ENCODE results near the gene FXN.

Gene FXN

GRCh38 chr9:69063839-69064238, 28.3 kb downstream of the FXN start:
- H3K36me3 Mint-ChIP-seq (ENCODE audit: low read depth) = peaks cover 49% of the 10 kb centered on the region
- H3K27ac Mint-ChIP-seq = no peak overlapping the region

GRCh38 chr9:69065660-69066059, 30.1 kb downstream of the FXN start:
- intact Hi-C loops (cut with micrococcal nuclease) = no loop called here
- no peak overlapping the region for H3K4me3 Mint-ChIP-seq
- H3K9me3 Mint-ChIP-seq = no peaks in the 10 kb centered on the region
- no peaks in the 10 kb centered on the region for H3K4me1 Mint-ChIP-seq (ENCODE audit: low read depth)
- H3K27ac Mint-ChIP-seq = no peak overlapping the region
- H3K27me3 Mint-ChIP-seq = no peaks in the 10 kb centered on the region
- H3K36me3 Mint-ChIP-seq (ENCODE audit: low read depth) = peaks cover 61% of the 10 kb centered on the region

More at GRCh38 chr9:69063839-69064238, 28.3 kb downstream of the FXN start:
- Mint-ChIP-seq H3K4me3 (no peak overlapping the region), H3K4me1 (ENCODE audit: low read depth) (no peaks in the 10 kb centered on the region), H3K27me3 (no peaks in the 10 kb centered on the region), H3K9me3 (no peaks in the 10 kb centered on the region)
- intact Hi-C loops (cut with micrococcal nuclease) = no loop called here

GRCh38 chr9:69066955-69067354, 31.4 kb downstream of the FXN start:
- Mint-ChIP-seq H3K4me1 (ENCODE audit: low read depth) (no peaks in the 10 kb centered on the region), H3K9me3 (no peaks in the 10 kb centered on the region), H3K4me3 (no peak overlapping the region), H3K27ac (no peak overlapping the region), H3K36me3 (ENCODE audit: low read depth) (peaks cover 62% of the 10 kb centered on the region), H3K27me3 (no peaks in the 10 kb centered on the region)
- intact Hi-C loops (cut with micrococcal nuclease) = no loop called here

GRCh38 chr9:69070201-69070600, 34.6 kb downstream of the FXN start:
- no peaks in the 10 kb centered on the region for H3K9me3 Mint-ChIP-seq
- intact Hi-C loops (cut with micrococcal nuclease) = no loop called here
- peaks cover 70% of the 10 kb centered on the region for H3K36me3 Mint-ChIP-seq (ENCODE audit: low read depth)
- H3K4me1 Mint-ChIP-seq (ENCODE audit: low read depth) = no peaks in the 10 kb centered on the region
- H3K27ac Mint-ChIP-seq = no peak overlapping the region
- H3K4me3 Mint-ChIP-seq = no peak overlapping the region
- no peaks in the 10 kb centered on the region for H3K27me3 Mint-ChIP-seq

GRCh38 chr9:69071059-69071458, 35.5 kb downstream of the FXN start:
- intact Hi-C loops (cut with micrococcal nuclease) = no loop called here
- no peaks in the 10 kb centered on the region for H3K27me3 Mint-ChIP-seq
- peaks cover 62% of the 10 kb centered on the region for H3K36me3 Mint-ChIP-seq (ENCODE audit: low read depth)
- no peak overlapping the region for H3K4me3 Mint-ChIP-seq
- no peaks in the 10 kb centered on the region for H3K9me3 Mint-ChIP-seq
- no peak overlapping the region for H3K27ac Mint-ChIP-seq
- H3K4me1 Mint-ChIP-seq (ENCODE audit: low read depth) = no peaks in the 10 kb centered on the region

- intact Hi-C loops (cut with micrococcal nuclease) = no loop called here
- H3K27ac Mint-ChIP-seq = no peak overlapping the region
- peaks cover 42% of the 10 kb centered on the region for H3K36me3 Mint-ChIP-seq (ENCODE audit: low read depth)
- no peaks in the 10 kb centered on the region for H3K9me3 Mint-ChIP-seq
- no peak overlapping the region for H3K4me3 Mint-ChIP-seq
- no peaks in the 10 kb centered on the region for H3K4me1 Mint-ChIP-seq (ENCODE audit: low read depth)
- no peaks in the 10 kb centered on the region for H3K27me3 Mint-ChIP-seq
Observed at GRCh38 chr9:69073103-69073502, 37.6 kb downstream of the FXN start.

GRCh38 chr9:69074801-69075200, 39.2 kb downstream of the FXN start:
- no peak overlapping the region for H3K4me3 Mint-ChIP-seq
- no peak overlapping the region for H3K27ac Mint-ChIP-seq
- peaks cover 26% of the 10 kb centered on the region for H3K36me3 Mint-ChIP-seq (ENCODE audit: low read depth)
- intact Hi-C loops (cut with micrococcal nuclease) = no loop called here
- no peaks in the 10 kb centered on the region for H3K9me3 Mint-ChIP-seq
- no peaks in the 10 kb centered on the region for H3K4me1 Mint-ChIP-seq (ENCODE audit: low read depth)
- no peaks in the 10 kb centered on the region for H3K27me3 Mint-ChIP-seq

GRCh38 chr9:69076550-69076949, 41.0 kb downstream of the FXN start:
- Mint-ChIP-seq H3K27me3 (no peaks in the 10 kb centered on the region), H3K4me1 (ENCODE audit: low read depth) (no peaks in the 10 kb centered on the region), H3K27ac (no peak overlapping the region), H3K4me3 (no peak overlapping the region), H3K9me3 (no peaks in the 10 kb centered on the region), H3K36me3 (ENCODE audit: low read depth) (peaks cover 14% of the 10 kb centered on the region)
- intact Hi-C loops (cut with micrococcal nuclease) = no loop called here

- no peaks in the 10 kb centered on the region for H3K4me1 Mint-ChIP-seq (ENCODE audit: low read depth)
- no peak overlapping the region for H3K27ac Mint-ChIP-seq
- intact Hi-C loops (cut with micrococcal nuclease) = no loop called here
- no peaks in the 10 kb centered on the region for H3K27me3 Mint-ChIP-seq
- no peaks in the 10 kb centered on the region for H3K9me3 Mint-ChIP-seq
- H3K36me3 Mint-ChIP-seq (ENCODE audit: low read depth) = peaks cover 5% of the 10 kb centered on the region
- no peak overlapping the region for H3K4me3 Mint-ChIP-seq
Observed at GRCh38 chr9:69078069-69078468, 42.5 kb downstream of the FXN start.

GRCh38 chr9:69078581-69078980, 43.0 kb downstream of the FXN start:
- Mint-ChIP-seq H3K4me1 (ENCODE audit: low read depth) (no peaks in the 10 kb centered on the region), H3K36me3 (ENCODE audit: low read depth) (peaks cover under 1% of the 10 kb centered on the region), H3K27me3 (no peaks in the 10 kb centered on the region), H3K27ac (no peak overlapping the region), H3K9me3 (no peaks in the 10 kb centered on the region), H3K4me3 (no peak overlapping the region)
- intact Hi-C loops (cut with micrococcal nuclease) = no loop called here

GRCh38 chr9:69079186-69079585, 43.6 kb downstream of the FXN start:
- no peak overlapping the region for H3K4me3 Mint-ChIP-seq
- H3K9me3 Mint-ChIP-seq = no peaks in the 10 kb centered on the region
- no peaks in the 10 kb centered on the region for H3K27me3 Mint-ChIP-seq
- intact Hi-C loops (cut with micrococcal nuclease) = no loop called here
- no peaks in the 10 kb centered on the region for H3K36me3 Mint-ChIP-seq (ENCODE audit: low read depth)
- no peaks in the 10 kb centered on the region for H3K4me1 Mint-ChIP-seq (ENCODE audit: low read depth)
- no peak overlapping the region for H3K27ac Mint-ChIP-seq

- intact Hi-C loops (cut with micrococcal nuclease) = no loop called here
- Mint-ChIP-seq H3K9me3 (no peaks in the 10 kb centered on the region), H3K36me3 (ENCODE audit: low read depth) (no peaks in the 10 kb centered on the region), H3K4me3 (no peak overlapping the region), H3K27ac (no peak overlapping the region), H3K4me1 (ENCODE audit: low read depth) (no peaks in the 10 kb centered on the region), H3K27me3 (no peaks in the 10 kb centered on the region)
Observed at GRCh38 chr9:69081261-69081660, 45.7 kb downstream of the FXN start.

- Mint-ChIP-seq H3K27ac (no peak overlapping the region), H3K27me3 (no peaks in the 10 kb centered on the region), H3K9me3 (no peaks in the 10 kb centered on the region), H3K4me3 (no peak overlapping the region), H3K36me3 (ENCODE audit: low read depth) (no peaks in the 10 kb centered on the region), H3K4me1 (ENCODE audit: low read depth) (no peaks in the 10 kb centered on the region)
- intact Hi-C loops (cut with micrococcal nuclease) = no loop called here
Observed at GRCh38 chr9:69083321-69083720, 47.8 kb downstream of the FXN start.

GRCh38 chr9:69085569-69086283, 50.2 kb downstream of the FXN start:
- no peaks in the 10 kb centered on the region for H3K36me3 Mint-ChIP-seq (ENCODE audit: low read depth)
- H3K9me3 Mint-ChIP-seq = no peaks in the 10 kb centered on the region
- no peaks in the 10 kb centered on the region for H3K27me3 Mint-ChIP-seq
- H3K4me3 Mint-ChIP-seq = no peak overlapping the region
- H3K4me1 Mint-ChIP-seq (ENCODE audit: low read depth) = no peaks in the 10 kb centered on the region
- no peak overlapping the region for H3K27ac Mint-ChIP-seq
- intact Hi-C loops (cut with micrococcal nuclease) = no loop called here

GRCh38 chr9:69086312-69086711, 50.8 kb downstream of the FXN start:
- intact Hi-C loops (cut with micrococcal nuclease) = no loop called here
- H3K27me3 Mint-ChIP-seq = no peaks in the 10 kb centered on the region
- no peaks in the 10 kb centered on the region for H3K36me3 Mint-ChIP-seq (ENCODE audit: low read depth)
- no peak overlapping the region for H3K4me3 Mint-ChIP-seq
- H3K27ac Mint-ChIP-seq = no peak overlapping the region
- H3K9me3 Mint-ChIP-seq = no peaks in the 10 kb centered on the region
- no peaks in the 10 kb centered on the region for H3K4me1 Mint-ChIP-seq (ENCODE audit: low read depth)

Measured in dendritic cell treated with granulocyte-macrophage colony-stimulating factor and Interleukin-4, amounts not matched to agents 40 ng/mL and 50 ng/mL, for 4 days (primary cell).